ENCODE results near the gene SORCS3.
"Not testable (repeated sequence)": the region's sequence is repeated elsewhere in the genome, so short reads cannot be mapped to it uniquely, and the experiment has no call there.

The SORCS3 gene

DNA sequence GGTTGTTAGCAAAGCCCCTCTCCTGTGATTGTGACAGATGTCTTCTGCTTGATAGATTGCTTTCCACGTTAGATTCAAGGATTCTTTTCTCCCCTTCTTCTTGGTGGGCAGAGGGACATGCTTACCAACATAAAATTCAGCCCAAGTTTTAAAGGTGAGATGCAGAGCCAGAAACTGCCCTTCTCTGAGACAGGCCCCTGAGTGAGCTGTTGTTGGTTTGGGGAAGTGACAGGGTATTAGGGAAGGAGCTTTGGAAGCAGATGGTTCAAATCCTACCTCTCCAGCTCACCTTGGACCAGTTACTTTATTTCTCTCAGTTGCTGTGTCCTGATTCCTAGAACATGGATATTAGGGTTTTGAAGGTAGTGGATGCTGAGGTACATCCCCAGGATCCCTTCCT lies 53.0 kb downstream of the SORCS3 start:
- no peak for DNase-seq

DNA sequence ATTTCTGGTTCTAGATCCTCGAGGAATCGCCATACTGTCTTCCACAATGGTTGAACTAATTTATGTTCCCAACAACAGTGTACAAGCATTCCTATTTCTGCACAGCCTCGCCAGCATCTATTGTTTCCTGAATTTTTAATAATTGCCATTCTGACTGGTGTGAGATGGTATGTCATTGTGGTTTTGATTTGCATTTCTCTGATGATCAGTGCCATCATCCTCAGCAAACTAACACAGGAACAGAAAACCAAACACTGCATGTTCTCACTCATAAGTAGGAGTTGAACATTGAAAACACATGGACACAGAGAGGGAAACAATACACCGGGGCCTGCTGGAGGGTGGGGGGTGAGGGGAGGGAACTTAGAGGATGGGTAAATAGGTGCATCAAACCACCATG lies 62.2 kb downstream of the SORCS3 start:
- not testable (repeated sequence) for DNase-seq

DNA sequence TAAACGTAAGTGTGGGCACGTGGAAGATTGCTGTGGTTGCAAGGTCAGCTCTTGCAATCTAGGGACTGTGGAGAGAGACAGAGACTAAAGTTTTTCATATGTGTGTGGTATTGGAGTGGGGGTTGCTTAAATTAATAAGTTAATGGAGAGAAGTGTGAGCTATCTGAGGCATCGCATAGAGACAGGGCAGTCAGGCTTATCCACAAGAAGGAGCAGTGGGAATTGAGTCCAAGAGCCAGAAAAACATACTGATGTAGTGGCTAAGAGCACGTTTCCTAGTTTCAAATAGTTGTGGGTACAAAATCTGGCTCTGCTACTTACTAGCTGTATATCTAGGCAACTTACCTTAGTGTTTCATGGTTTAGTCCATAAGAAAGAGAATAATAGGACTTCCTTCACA lies 65.8 kb downstream of the SORCS3 start:
- no peak for DNase-seq

GRCh38 chr10:104707602-104708459 lies 66.7 kb downstream of the SORCS3 start:
- DNase-seq = no peak

- DNase-seq = no peak
Measured at GRCh38 chr10:104711302-104711721, 70.2 kb downstream of the SORCS3 start.

DNA sequence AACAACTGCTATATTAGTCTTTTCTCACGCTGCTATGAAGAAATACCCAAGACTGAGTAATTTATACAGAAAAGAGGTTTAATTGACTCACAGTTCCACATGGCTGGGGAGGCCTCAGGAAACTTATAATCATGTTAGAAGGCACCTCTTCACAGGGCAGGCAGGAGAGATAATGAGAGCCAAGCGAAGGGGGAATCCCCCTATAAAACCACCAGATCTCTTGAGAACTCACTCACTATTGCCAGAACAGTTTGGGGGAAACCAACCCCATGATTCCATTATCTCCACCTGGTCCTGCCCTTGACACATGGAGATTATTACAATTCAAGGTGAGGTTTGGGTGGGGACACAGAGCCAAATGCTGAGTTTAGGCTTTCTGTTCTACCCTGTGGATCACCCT lies 89.5 kb downstream of the SORCS3 start:
- not testable (repeated sequence) for DNase-seq

DNA sequence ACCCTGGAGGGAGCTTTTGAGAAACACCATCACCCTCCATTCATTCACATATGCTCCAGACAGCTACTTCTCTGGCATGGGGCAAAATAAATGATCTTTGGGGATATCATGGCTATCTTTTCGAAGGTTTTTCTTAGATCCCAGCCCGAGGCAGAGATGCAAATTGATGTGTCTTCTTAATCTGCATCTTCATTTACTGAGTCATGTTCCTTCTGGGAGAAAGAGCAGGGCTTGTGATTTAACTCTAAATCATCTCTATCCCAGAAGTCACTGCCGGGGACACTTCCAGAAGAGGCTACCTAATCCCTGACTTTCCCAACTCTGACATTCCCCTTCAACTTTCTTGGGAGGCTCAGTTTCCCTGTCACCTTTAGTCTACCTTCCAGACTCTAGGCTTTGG lies 90.1 kb downstream of the SORCS3 start:
- DNase-seq = no peak

- no peak for DNase-seq
Measured at GRCh38 chr10:104732222-104732621, 91.1 kb downstream of the SORCS3 start.

DNA sequence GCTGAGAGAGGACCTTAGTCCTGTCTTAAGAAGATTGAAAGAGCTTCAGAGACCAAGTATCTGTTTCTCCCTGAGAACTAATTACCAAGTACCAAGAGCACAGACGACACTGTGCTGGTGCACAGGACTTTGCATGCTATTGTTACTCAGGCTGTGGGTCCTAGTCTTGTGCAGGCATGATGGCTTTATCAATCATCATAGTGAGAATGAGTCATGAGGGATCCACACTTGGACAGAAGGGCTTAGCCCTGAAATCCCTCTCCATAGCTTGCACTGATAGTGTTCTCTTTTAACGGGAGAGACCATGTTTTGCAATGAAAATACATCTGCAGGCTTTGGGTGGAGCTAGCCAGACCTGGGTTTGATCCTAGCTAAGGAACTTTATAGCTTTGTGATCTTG lies 93.3 kb downstream of the SORCS3 start:
- DNase-seq = no peak

- no peak for DNase-seq
Measured at GRCh38 chr10:104735036-104735756, 94.1 kb downstream of the SORCS3 start.

GRCh38 chr10:104735757-104736391 lies 94.8 kb downstream of the SORCS3 start:
- DNase-seq = no peak

- no peak for DNase-seq
Measured at GRCh38 chr10:104741127-104741526, 100.0 kb downstream of the SORCS3 start.

GRCh38 chr10:104744052-104744451 lies 103.0 kb downstream of the SORCS3 start:
- no peak for DNase-seq

GRCh38 chr10:104750291-104750690 lies 109.2 kb downstream of the SORCS3 start:
- no peak for DNase-seq

- no peak for DNase-seq
Measured at GRCh38 chr10:104762793-104763192, 121.7 kb downstream of the SORCS3 start.

DNA sequence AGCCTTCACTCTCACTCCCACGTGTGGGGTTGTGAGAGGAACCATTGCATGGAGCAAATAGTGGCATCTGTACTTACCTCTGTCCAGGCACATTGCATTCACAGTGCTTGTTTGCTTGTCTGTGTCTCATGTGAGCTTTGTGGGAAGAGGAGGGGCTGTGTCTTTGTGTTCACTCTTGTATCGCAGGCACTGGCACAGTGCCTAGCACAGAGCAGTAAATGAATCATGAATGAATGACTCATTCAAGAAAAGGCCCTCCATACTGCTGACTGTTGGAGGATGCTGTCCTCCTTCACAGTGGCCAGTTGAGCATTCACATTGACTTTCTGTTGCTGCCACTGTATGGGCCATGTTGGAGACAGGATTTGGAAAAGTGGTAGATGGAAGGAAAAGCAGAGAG lies 125.3 kb downstream of the SORCS3 start:
- no peak for DNase-seq

DNA sequence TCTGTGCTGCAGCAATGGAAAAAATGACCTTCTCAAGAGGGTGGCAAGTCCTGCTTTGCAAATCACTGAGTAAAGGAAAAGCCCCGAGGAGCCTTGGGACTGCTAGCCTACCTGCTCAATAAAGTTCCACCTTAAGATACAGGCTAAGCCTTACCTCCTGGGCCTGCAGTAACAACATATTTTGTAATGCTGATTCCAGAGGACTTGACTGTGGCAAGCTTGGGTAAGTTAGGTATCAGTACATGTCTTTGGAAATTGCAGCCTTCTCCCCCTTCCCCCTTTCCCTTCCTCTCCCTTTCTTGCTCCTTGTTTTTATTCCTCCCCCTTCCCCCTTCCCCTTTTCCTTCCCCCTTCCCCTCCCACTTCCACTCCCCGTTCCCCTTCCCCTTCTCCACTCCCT lies 126.2 kb downstream of the SORCS3 start:
- no peak for DNase-seq

DNA sequence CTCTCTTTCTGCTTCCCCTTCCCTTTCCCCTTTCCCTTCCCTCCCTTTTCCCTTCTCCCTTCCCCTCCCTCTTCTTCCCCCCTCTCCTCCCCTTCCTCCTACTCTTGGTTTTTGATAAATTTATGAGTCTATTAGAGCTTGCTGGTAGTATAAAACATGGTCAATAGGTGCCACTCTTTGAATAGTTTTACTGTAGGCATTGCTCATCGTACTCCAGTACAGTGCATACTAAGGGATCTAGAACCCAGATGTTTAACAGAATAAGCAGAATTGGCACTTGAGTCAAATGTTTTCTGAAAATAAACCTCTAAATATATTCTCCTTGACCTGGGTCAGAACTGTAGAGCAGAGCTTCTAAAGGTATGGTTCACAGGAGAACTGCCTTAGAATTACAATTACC lies 126.7 kb downstream of the SORCS3 start:
- DNase-seq = no peak

DNA sequence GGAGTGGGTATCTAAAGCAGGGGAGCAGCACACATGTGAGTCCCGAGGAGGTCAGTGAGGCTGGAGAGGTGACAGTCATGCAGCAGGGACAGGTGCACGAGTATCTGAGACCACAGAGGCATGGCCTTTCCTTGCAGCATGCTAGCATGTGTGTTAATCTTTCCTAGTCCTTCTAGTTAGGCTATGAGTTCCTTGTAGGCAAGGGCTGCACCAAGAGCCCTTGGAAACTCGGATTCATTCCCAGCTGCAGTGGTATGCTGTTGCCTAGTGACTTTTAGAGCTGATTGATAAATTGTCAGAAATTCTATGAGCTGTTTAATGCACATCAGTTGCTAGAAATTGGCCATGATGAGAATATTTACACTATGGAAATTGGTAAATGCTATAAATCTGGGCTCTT lies 132.0 kb downstream of the SORCS3 start:
- DNase-seq = no peak

DNA sequence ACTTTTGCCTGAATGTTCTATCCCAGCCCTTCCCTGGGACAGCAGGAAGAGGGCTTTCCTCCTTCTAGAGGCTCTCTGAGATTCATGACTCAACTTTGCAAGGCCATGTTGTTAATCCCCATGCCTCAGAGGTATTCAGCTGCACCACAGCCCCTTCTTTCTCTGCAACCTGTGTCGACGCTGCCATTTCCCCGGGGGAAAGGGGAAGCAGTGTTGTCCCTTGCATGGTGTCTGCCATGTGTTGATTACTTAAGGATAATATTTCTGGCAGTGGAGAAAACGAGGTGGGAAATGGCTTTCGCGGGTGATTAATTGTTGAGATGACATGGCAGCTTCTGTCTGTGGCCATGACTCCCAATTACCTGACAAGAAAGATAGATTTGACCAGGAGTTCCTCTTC lies 133.1 kb downstream of the SORCS3 start:
- DNase-seq = no peak

- DNase-seq = no peak
Measured at GRCh38 chr10:104777086-104777799, 136.2 kb downstream of the SORCS3 start.

DNA sequence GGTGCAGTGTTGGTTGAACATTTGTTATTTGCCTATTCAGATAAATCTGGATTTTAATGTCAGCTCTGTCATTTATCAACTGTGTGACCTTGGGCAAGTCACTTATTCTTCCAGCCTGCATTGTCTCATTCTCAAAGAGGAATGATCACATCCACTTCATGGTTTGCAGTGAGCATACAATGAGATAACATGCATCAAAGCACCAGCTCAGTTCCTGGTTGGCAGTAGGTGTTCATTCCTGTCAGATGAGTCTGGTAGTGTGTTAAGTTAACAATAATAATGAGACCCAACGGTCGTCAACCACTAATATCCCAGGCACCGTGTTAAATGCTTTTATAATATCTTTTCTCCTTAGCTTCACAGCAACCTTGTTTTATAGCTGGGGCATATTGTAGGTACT lies 137.3 kb downstream of the SORCS3 start:
- DNase-seq = no peak

- DNase-seq = no peak
Measured at GRCh38 chr10:104779701-104780100, 138.6 kb downstream of the SORCS3 start.

All from hematopoietic multipotent progenitor cell treated with erythropoietin and hydrocortisone succinate and interleukin-3 and kit ligand, for 6 days (in vitro differentiated cells).